Uterus (tissue), 2 donors: ENCODE data around the gene DOCK6.

ENCODE experiments used
- CTCF ChIP-seq, 4 experiments: fragments of 200-600 bp in 2 of 4; fragments of 450-650 bp in 2 of 4; sonication (generic) in 2 of 4; IDR thresholded peaks; one replicate each; pipeline ENCODE4 v1.5.1; 2016 to 2019; ENCODE audit warnings: antibody characterized with exemption in 4 of 4, mild to moderate bottlenecking in 2 of 4, moderate library complexity in 1 of 4
- POLR2A ChIP-seq, 2 donors: fragments of 450-650 bp; IDR thresholded peaks; one replicate each; pipeline ENCODE4 v1.6.1; 2016; ENCODE audit warnings: antibody characterized with exemption in 2 of 2, mild to moderate bottlenecking in 1 of 2, moderate library complexity in 1 of 2

DNA sequence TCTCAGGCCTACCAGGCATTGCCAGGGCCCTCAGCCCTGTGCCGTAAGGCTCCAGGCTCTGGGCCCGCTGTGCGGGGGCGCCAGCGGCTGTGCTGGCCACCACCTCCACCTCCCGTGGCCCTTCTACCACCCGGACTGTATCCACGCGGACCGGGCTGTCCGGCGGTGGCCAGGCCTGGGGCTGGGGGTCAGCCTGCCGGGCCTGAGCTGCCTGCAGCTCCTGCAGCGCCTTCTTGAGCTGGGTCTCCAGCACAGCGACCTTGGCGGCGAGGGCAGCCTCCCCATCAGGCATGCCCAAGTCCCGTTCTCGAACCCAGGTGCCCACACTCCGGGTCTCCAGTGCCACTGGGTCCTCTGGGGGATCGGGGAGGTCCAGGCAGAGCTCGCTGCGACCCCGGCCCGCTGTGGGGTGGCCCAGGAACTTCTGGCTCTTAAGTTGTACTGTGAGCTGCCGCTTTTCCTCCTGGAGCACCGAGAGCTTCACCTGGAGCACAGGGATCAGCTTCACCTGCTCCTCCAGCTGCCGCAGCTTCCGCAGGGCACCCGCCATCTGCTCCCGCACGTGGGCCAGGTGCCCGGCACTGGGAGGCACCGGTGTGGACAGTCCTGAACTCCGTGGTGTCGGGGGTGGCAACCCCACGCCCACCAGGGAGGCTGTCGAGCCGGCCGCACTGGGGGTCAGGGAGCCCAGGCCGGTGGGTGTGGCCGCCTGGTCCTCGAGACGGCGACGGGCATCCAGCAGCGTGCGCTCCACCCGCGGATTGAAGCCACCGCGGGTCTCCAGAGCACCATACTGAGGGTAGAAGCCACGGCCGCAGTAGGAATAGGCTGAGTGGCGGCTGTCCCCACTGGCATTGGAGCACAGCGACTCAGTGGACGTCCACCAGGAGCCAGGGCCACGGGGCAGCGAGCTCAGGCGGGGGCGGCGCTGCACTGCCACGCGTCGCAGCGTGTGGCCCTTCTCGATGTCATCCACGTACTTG, 69.1 kb downstream of the DOCK6 start:
- TF ChIP-seq CTCF (IDR thresholded peaks at IDR 0.05) = no peak
- no peak for TF ChIP-seq POLR2A (IDR thresholded peaks at IDR 0.05)
